Endothelial cell of umbilical vein (primary cell): ENCODE data around the gene ICAM1.

Experiments used
- EZH2 ChIP-seq: IDR thresholded peaks from 2 replicates; pipeline ENCODE4 v1.6.1; 2012; ENCODE audit warnings: borderline replicate concordance, low read depth, mild to moderate bottlenecking, moderate library complexity, low read length, inconsistent platforms; ENCODE audit not compliant: severe bottlenecking
- FOS ChIP-seq: IDR thresholded peaks from 2 replicates; pipeline ENCODE4 v1.6.1; 2011; ENCODE audit warnings: mild to moderate bottlenecking, low read length, moderate library complexity, borderline replicate concordance; ENCODE audit not compliant: insufficient read depth
- GATA2 ChIP-seq: IDR thresholded peaks from 2 replicates; pipeline ENCODE4 v1.7.0; 2011; ENCODE audit warnings: low read depth, mild to moderate bottlenecking, moderate library complexity, mixed read lengths, low read length; ENCODE audit not compliant: insufficient read length, insufficient read depth
- JUN ChIP-seq: IDR thresholded peaks from 2 replicates; pipeline ENCODE4 v1.6.1; 2011; ENCODE audit warnings: borderline replicate concordance, low read depth; ENCODE audit not compliant: insufficient read length, insufficient read depth
- MYC ChIP-seq: IDR thresholded peaks from one replicate; pipeline ENCODE4 v1.6.1; 2011; ENCODE audit warnings: mild to moderate bottlenecking, low read depth, low read length
- POLR2A ChIP-seq: IDR thresholded peaks from 2 replicates; pipeline ENCODE4 v1.6.1; 2012; ENCODE audit warnings: low read depth, mild to moderate bottlenecking, control low read depth, low read length
- POLR2AphosphoS5 ChIP-seq: IDR thresholded peaks from 2 replicates; pipeline ENCODE4 v1.6.1; 2012; ENCODE audit warnings: low read depth, mild to moderate bottlenecking, control low read depth, low read length, moderate library complexity; ENCODE audit not compliant: insufficient read depth
- TF ChIP-seq, protein P1 (sequence below), 2 donors: IDR thresholded peaks; 1 replicate in 1 of 2; 2 replicates in 1 of 2; pipeline ENCODE4 v1.5.1; 2011; ENCODE audit warnings: low read length in 2 of 2, mild to moderate bottlenecking in 2 of 2, moderate library complexity in 2 of 2, control low read depth in 1 of 2, inconsistent platforms in 1 of 2, low read depth in 1 of 2; ENCODE audit not compliant: insufficient read depth in 1 of 2; ENCODE audit errors: extremely low read depth in 1 of 2
- TF ChIP-seq, protein P2 (sequence below): IDR thresholded peaks from 2 replicates; pipeline ENCODE4 v1.6.1; 2011; ENCODE audit not compliant: insufficient read depth, insufficient read length

DNA sequence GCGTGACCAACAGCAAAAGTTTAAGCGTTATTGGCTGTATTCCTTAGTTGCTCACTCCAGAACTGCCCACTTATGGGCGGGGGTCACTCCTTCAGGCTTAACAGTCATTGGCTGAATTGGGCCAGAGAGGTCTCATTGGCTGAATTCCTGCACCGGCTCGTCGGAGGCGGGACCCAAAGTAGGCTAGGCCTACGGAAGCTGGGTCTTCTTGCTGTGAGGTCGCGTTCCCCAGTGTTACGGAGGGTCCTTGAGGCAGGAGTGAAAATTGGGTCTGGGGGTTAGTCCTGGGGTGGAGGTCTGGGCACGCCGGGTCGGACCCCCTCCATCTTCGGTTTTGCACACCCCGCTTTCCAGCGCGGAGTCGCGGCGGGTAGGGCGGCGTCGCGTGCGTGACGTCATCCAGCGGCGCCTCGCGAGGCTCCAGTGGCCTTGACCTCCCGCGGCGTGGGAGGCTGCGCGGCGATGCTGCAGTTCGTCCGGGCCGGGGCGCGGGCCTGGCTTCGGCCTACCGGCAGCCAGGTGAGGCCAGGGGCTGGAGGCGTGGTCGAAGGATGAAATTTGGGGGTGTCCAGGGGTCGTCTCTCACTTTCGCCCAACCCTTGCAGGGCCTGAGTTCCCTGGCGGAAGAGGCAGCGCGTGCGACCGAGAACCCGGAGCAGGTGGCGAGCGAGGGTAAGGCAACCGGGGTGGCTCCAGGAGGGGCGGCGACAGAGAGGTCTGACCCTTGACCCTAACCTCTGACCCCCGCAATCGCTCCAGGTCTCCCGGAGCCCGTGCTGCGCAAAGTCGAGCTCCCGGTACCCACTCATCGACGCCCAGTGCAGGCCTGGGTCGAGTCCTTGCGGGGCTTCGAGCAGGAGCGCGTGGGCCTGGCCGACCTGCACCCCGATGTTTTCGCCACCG, 18.9 kb upstream of the ICAM1 start, which contains the start of gene MRPL4:
- TF ChIP-seq POLR2A (peak; percentile 72), EZH2 (no peak), MYC (peak; percentile 94), FOS (no peak), GATA2 (no peak), JUN (no peak), POLR2AphosphoS5 (peak; percentile 78)
- TF ChIP-seq, protein P1, sequence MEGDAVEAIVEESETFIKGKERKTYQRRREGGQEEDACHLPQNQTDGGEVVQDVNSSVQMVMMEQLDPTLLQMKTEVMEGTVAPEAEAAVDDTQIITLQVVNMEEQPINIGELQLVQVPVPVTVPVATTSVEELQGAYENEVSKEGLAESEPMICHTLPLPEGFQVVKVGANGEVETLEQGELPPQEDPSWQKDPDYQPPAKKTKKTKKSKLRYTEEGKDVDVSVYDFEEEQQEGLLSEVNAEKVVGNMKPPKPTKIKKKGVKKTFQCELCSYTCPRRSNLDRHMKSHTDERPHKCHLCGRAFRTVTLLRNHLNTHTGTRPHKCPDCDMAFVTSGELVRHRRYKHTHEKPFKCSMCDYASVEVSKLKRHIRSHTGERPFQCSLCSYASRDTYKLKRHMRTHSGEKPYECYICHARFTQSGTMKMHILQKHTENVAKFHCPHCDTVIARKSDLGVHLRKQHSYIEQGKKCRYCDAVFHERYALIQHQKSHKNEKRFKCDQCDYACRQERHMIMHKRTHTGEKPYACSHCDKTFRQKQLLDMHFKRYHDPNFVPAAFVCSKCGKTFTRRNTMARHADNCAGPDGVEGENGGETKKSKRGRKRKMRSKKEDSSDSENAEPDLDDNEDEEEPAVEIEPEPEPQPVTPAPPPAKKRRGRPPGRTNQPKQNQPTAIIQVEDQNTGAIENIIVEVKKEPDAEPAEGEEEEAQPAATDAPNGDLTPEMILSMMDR (IDR thresholded peaks at IDR 0.05; ENCODE audit: extremely low read depth in 1 of 2, insufficient read depth in 1 of 2, low read depth in 1 of 2, low read length in 2 of 2) = no peak
- TF ChIP-seq, protein P2, sequence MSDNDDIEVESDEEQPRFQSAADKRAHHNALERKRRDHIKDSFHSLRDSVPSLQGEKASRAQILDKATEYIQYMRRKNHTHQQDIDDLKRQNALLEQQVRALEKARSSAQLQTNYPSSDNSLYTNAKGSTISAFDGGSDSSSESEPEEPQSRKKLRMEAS = peak; percentile 24
